HUES64 (cell line): ENCODE data around the gene FEM1A. TPM values are rescaled to one million over a fixed set of nuclear protein-coding genes. Genes with fewer than 3 reads are reported as not detected.
"Not testable (repeated sequence)": the region's sequence is repeated elsewhere in the genome, so short reads cannot be mapped to it uniquely, and the experiment has no call there.

ENCODE experiments used
- H3K27ac ChIP-seq: 2 replicates; pipeline ENCODE4 v1.7.0; 2013; ENCODE audit warnings: low read depth, low read length, inconsistent platforms
- H3K27me3 ChIP-seq: 2 replicates; pipeline ENCODE4 v1.6.1; 2013; ENCODE audit warnings: mild to moderate bottlenecking, low read length; ENCODE audit not compliant: insufficient read depth
- H3K36me3 ChIP-seq: 2 replicates; pipeline ENCODE4 v1.6.1; 2013; ENCODE audit warnings: mild to moderate bottlenecking, low read length; ENCODE audit not compliant: insufficient read depth
- H3K4me1 ChIP-seq: 2 replicates; pipeline ENCODE4 v1.6.1; 2013; ENCODE audit warnings: mild to moderate bottlenecking, low read length, moderate library complexity; ENCODE audit not compliant: insufficient read depth
- H3K4me3 ChIP-seq: 2 replicates; pipeline ENCODE4 v1.5.1; 2013; ENCODE audit warnings: mild to moderate bottlenecking, low read length, moderate library complexity
- H3K9ac ChIP-seq: 2 replicates; pipeline ENCODE4 v1.6.1; 2013; ENCODE audit warnings: mild to moderate bottlenecking, low read depth, low read length
- H3K9me3 ChIP-seq: 2 replicates; pipeline ENCODE4 v1.6.1; 2013; ENCODE audit warnings: low read depth, low read length; ENCODE audit not compliant: insufficient read depth
- WGBS: fragments of 150-250, 120-280 bp; methylation state at CpG from one replicate; pipeline ENCODE4 v1.1.7; 2013; ENCODE audit warnings: missing lambda C conversion rate; 5-methylcytosine and 5-hydroxymethylcytosine counted together
- polyA plus RNA-seq, 2 experiments: library from polyadenylated mRNA; stranded (reverse); fragments of 50-300 nt; gene quantifications; one replicate each; pipeline ENCODE4 v1.2.3, GENCODE V29; 2013

FEM1A gene, protein sequence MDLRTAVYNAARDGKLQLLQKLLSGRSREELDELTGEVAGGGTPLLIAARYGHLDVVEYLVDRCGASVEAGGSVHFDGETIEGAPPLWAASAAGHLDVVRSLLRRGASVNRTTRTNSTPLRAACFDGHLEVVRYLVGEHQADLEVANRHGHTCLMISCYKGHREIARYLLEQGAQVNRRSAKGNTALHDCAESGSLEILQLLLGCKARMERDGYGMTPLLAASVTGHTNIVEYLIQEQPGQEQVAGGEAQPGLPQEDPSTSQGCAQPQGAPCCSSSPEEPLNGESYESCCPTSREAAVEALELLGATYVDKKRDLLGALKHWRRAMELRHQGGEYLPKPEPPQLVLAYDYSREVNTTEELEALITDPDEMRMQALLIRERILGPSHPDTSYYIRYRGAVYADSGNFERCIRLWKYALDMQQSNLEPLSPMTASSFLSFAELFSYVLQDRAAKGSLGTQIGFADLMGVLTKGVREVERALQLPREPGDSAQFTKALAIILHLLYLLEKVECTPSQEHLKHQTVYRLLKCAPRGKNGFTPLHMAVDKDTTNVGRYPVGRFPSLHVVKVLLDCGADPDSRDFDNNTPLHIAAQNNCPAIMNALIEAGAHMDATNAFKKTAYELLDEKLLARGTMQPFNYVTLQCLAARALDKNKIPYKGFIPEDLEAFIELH
- 8.4 TPM for polyA plus RNA-seq (2013, experiment 1 of 2)
- polyA plus RNA-seq (2013, experiment 2 of 2) = 8.4 TPM

DNA sequence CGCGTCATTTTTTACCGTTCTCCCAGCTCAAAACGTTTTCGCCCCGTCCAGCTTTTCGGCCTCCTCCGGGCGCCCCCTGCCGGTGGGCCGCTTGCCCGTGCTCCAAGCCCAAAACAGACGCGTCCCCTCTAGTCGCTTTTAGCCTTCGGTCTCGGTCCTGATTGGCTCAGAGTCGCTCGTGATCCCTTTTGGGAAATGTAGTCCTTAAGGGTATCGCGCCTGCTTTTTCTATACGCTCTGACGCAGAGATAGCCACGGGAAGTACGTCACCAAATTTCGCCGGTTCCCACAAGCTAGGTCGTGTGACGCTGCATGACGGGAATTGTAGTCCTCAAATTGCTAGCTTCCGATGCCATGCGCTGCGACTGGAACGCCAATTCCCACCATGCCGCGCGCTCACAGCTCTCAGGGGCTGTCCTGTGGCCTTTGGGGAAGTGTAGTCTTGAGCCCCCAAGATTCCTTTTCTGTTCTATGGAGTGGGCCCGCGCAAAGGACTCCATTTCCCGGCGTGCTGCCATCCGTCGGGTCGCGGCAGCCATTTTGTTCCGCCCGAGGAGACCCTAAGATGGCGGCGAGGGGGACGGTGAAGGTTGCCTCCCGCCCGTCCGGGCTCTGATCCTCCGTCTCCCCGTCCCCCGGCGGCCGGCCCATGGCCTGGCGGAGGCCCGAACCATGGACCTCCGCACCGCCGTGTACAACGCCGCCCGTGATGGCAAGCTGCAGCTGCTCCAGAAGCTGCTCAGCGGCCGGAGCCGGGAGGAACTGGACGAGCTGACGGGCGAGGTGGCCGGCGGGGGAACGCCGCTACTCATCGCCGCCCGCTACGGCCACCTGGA, at the start of gene FEM1A:
Gene FEM1A (plus strand): TSS at position 552 of the 836 bp plus-strand sequence. CDS start 121 bp downstream, at position 673.
- H3K4me1 ChIP-seq = peaks cover 3% of the 10 kb centered on the region; the same call in 1 of the 2 replicates

GRCh38 chr19:4742723-4743646, 48.5 kb upstream of the FEM1A start:
- H3K27me3 ChIP-seq = no peaks in the 10 kb centered on the region
- peak overlapping the region; percentile 30; the same call in 1 of the 2 replicates for H3K4me3 ChIP-seq
- H3K9me3 ChIP-seq = no peaks in the 10 kb centered on the region
- 20% methylated on average over 12 of the region's 12 CpGs for WGBS
- H3K27ac ChIP-seq = no peak overlapping the region
- H3K4me1 ChIP-seq = peaks cover 15% of the 10 kb centered on the region; the same call in 1 of the 2 replicates
- H3K36me3 ChIP-seq = no peaks in the 10 kb centered on the region
- no peak overlapping the region for H3K9ac ChIP-seq

More for the DNA sequence above, at the start of gene FEM1A:
- H3K36me3 ChIP-seq = peaks cover 34% of the 10 kb centered on the region
- H3K9me3 ChIP-seq = no peaks in the 10 kb centered on the region
- H3K27ac ChIP-seq = peak within 1 kb of the TSS; percentile 78
- peak within 1 kb of the TSS; percentile 82 for H3K4me3 ChIP-seq
- no peaks in the 10 kb centered on the region for H3K27me3 ChIP-seq
- under 1% methylated on average over 80 of the region's 80 CpGs for WGBS
- peak within 1 kb of the TSS; percentile 98 for H3K9ac ChIP-seq

GRCh38 chr19:4744451-4745174, 46.9 kb upstream of the FEM1A start:
- H3K4me1 ChIP-seq = peaks cover 11% of the 10 kb centered on the region; the same call in 1 of the 2 replicates
- H3K27ac ChIP-seq = no peak overlapping the region
- H3K27me3 ChIP-seq = no peaks in the 10 kb centered on the region
- H3K4me3 ChIP-seq = no peak overlapping the region
- no peaks in the 10 kb centered on the region for H3K9me3 ChIP-seq
- H3K9ac ChIP-seq = no peak overlapping the region
- 82% methylated on average over 8 of the region's 8 CpGs for WGBS
- no peaks in the 10 kb centered on the region for H3K36me3 ChIP-seq

DNA sequence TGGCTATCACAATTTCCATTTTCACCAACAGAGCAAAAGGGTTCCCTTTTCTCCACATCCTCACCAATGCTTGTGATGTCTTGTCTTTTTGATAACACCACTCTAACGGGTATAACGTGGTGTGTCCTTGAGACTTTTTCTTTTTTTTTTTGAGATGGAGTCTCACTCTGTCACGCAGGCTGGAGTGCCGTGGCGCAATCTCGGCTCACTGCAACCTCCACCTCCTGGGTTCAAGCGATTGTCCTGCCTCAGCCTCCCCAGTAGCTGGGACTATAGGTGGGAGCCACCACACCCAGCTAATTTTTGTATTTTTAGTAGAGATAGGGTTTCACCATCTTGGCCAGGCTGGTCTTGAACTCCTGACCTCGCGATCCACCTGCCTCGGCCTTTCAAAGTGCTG, 46.4 kb upstream of the FEM1A start:
- not testable (repeated sequence) for H3K36me3 ChIP-seq, H3K9me3 ChIP-seq, H3K4me3 ChIP-seq, H3K9ac ChIP-seq, H3K27ac ChIP-seq, H3K27me3 ChIP-seq
- H3K4me1 ChIP-seq = peaks cover 11% of the 10 kb centered on the region; the same call in 1 of the 2 replicates
- WGBS = 91% methylated on average over 10 of the region's 10 CpGs

DNA sequence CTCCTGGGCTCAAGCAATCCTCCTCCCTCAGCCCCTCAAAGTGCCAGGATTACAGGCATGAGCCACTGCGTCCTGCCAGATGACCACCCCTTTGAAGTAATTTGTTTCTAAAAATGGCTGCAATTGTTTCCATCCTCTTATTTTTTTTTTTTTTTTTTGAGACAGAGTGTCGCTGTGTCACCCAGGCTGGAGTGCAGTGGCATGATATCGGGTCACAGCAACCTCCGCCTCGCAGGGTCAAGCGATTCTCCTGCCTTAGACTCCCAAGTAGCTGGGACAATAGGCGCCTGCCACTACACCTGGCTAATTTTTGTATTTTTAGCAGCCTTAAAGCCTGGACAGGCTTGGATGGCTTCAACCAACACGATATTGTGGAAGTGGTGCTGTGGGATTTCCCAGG, 45.5 kb upstream of the FEM1A start:
- H3K9me3 ChIP-seq = no peaks in the 10 kb centered on the region
- H3K27ac ChIP-seq = no peak overlapping the region
- H3K36me3 ChIP-seq = no peaks in the 10 kb centered on the region
- WGBS = 94% methylated on average over 8 of the region's 8 CpGs
- H3K27me3 ChIP-seq = no peaks in the 10 kb centered on the region
- H3K4me3 ChIP-seq = no peak overlapping the region
- no peak overlapping the region for H3K9ac ChIP-seq
- peaks cover 11% of the 10 kb centered on the region; the same call in 1 of the 2 replicates for H3K4me1 ChIP-seq

DNA sequence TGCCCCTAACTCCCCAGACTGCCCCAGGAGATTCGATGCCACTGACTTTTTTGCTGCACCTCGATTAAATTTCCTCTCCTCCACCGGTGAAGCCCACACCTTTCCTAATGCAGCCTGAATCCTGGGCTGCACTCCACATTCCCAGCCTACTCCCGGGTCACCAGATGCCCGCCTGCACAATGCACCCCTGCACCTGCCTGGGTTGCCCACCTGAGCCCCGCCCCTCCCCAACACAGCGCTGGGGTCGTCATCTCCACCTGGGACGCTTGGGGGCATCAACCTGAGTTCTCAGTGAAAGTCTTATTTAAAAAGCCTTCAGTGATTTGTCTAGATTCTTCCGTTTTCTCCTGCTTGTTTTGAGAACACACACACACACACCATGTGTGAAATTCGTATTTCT, 43.3 kb upstream of the FEM1A start:
- Histone ChIP-seq H3K4me1 (peaks cover 3% of the 10 kb centered on the region; the same call in 1 of the 2 replicates), H3K27ac (no peak overlapping the region), H3K36me3 (no peaks in the 10 kb centered on the region), H3K4me3 (no peak overlapping the region), H3K27me3 (no peaks in the 10 kb centered on the region), H3K9ac (no peak overlapping the region), H3K9me3 (no peaks in the 10 kb centered on the region)
- WGBS = 57% methylated on average over 10 of the region's 11 CpGs

DNA sequence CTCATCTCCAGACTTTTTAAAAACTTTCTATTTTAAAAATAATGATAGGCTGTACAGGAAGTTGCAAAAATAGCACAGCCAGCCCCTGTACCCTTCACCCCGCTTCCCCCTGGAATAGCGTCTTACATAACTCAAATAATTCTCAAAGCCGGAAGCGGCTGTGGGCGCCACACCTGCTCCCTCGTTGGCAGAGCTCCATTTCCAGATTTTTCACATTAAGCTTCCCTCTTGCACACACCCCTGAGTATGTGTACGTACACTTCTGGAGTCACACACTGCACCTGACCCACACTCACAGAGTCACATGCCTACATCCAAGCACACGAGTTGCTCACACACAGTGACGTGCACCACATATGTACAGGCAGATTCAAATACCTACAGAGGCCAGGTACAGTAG, 42.9 kb upstream of the FEM1A start:
- H3K27ac ChIP-seq = no peak overlapping the region
- H3K4me1 ChIP-seq = no peaks in the 10 kb centered on the region
- no peaks in the 10 kb centered on the region for H3K36me3 ChIP-seq
- no peak overlapping the region for H3K9ac ChIP-seq
- 90% methylated on average over 9 of the region's 9 CpGs for WGBS
- H3K9me3 ChIP-seq = no peaks in the 10 kb centered on the region
- no peaks in the 10 kb centered on the region for H3K27me3 ChIP-seq
- H3K4me3 ChIP-seq = no peak overlapping the region

GRCh38 chr19:4749870-4750590, 41.5 kb upstream of the FEM1A start:
- Histone ChIP-seq H3K4me1 (no peaks in the 10 kb centered on the region), H3K27ac (no peak overlapping the region), H3K9me3 (no peaks in the 10 kb centered on the region), H3K4me3 (no peak overlapping the region), H3K9ac (no peak overlapping the region), H3K27me3 (no peaks in the 10 kb centered on the region), H3K36me3 (no peaks in the 10 kb centered on the region)
- WGBS = 91% methylated on average over 18 of the region's 18 CpGs

GRCh38 chr19:4754248-4754647, 37.3 kb upstream of the FEM1A start:
- Histone ChIP-seq H3K36me3 (no peaks in the 10 kb centered on the region), H3K27ac (no peak overlapping the region), H3K4me1 (no peaks in the 10 kb centered on the region), H3K9me3 (no peaks in the 10 kb centered on the region), H3K4me3 (no peak overlapping the region), H3K9ac (no peak overlapping the region), H3K27me3 (peaks cover 11% of the 10 kb centered on the region; the same call in 1 of the 2 replicates)
- 72% methylated on average over 3 of the region's 6 CpGs for WGBS
